B cell (primary cell): ENCODE data around the gene C3.
A peak's percentile ranks its signal among the peaks of the same experiment; 100 is the strongest.
"Not testable (repeated sequence)": the region's sequence is repeated elsewhere in the genome, so short reads cannot be mapped to it uniquely, and the experiment has no call there.

Experiments
- CTCF ChIP-seq: fragments of 200-600 bp; IDR thresholded peaks from one replicate; pipeline ENCODE4 v1.8.0; 2022; ENCODE audit warnings: antibody characterized with exemption, mild to moderate bottlenecking
- EZH2 ChIP-seq: IDR thresholded peaks from 2 replicates; pipeline ENCODE4 v1.6.1; 2012; ENCODE audit warnings: borderline replicate concordance, low read depth, mild to moderate bottlenecking, moderate library complexity, low read length; ENCODE audit not compliant: insufficient read depth, poor library complexity, severe bottlenecking

- peak; percentile 65 for TF ChIP-seq CTCF
- TF ChIP-seq EZH2: not testable (repeated sequence)
Measured at GRCh38 chr19:6632747-6633455, 87.5 kb downstream of the C3 start.
